GM21423 (cell line): ENCODE data around the gene OR4X2.
"Not testable (repeated sequence)": the region's sequence is repeated elsewhere in the genome, so short reads cannot be mapped to it uniquely, and the experiment has no call there.

Experiments used
- ATAC-seq: cut with Tn5 transposase; IDR thresholded peaks from one replicate; pipeline ENCODE4 v1.9.1; 2021; ENCODE audit warnings: mild to moderate bottlenecking, moderate library complexity; ENCODE audit not compliant: unreplicated experiment

OR4X2 gene

DNA sequence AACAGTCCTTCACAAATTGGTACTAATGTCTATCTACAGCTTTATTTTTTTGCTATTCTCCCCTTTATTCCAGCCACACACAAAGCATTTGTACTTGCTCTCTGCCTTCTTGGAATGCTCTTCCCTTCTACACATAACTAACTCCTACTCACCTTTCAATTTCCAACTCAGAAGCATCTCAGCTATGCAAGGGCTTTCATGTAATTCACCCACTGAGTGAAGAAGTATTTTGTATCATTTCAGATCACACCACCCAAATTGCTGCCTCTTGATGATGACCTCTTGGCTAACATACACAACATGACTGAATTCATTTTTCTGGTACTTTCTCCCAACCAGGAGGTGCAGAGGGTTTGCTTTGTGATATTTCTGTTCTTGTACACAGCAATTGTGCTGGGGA lies at the start of gene OR4X2:
OR4X2 (plus strand) TSS at position 301 of the 400 bp plus-strand sequence; CDS start at position 301, 0 bp downstream.
- no peak for ATAC-seq

DNA sequence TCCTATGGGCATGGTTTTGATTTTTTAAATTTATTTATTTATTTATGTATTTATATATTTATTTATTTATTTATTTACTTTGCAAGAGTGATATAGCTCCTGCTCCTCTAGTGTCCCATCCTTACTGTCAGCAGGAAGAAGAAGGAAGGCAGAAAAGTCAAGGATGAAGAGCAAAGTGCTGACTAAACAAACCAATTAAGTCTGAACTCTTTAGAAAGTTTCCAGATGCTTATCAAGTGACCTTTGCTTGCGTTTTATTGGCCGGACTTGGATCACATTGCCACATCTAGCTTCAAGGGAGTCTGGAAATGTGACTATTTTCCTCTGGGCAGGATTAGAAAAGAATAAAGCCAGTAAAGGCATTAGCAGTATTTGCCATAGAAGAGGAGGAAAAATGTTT lies 37.0 kb upstream of the OR4X2 start:
- no peak for ATAC-seq

- no peak for ATAC-seq
Measured at GRCh38 chr11:48210052-48210451, 34.9 kb upstream of the OR4X2 start.

DNA sequence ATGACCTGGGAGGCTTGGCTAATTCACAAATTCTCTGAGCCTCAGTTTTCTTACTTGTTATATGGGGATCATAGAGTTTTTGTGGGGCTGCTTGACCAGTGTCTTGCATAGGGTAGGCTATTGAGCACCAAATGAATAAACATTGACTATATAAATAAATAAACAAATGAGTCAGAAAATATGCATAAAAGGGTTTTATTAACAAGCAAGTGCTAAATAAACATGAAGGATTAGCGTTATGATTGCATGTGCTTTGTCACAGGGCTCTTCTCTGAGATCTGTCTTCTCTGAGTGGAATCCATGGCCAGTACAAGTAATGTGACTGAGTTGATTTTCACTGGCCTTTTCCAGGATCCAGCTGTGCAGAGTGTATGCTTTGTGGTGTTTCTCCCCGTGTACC lies 28.4 kb upstream of the OR4X2 start, which contains the start of gene OR4B1:
OR4B1 (plus strand) TSS at position 301 of the 400 bp plus-strand sequence; CDS start at position 301, 0 bp downstream.
- ATAC-seq, result no peak

DNA sequence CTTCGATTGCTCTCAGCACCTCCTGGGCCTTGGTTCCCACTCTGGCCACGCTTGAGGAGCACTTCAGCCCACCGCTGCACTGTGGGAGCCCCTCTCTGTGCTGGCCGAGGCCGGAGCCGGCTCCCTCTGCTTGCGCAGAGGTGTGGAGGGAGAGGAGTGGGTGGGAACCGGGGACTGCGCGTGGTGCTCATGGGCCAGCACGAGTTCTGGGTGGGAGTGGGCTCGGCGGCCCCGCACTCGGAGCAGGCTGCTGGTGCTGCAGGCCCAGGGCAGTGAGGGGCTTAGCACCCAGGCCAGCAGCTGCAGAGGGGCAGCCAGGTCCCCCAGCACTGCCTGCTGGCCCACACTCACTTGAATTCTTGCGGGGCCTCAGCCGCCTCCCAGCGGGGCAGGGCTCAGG lies 16.1 kb upstream of the OR4X2 start:
- ATAC-seq, result no peak

GRCh38 chr11:48230057-48230456 lies 14.8 kb upstream of the OR4X2 start:
- ATAC-seq, result not testable (repeated sequence)

- no peak for ATAC-seq
Measured at GRCh38 chr11:48237727-48238126, 7.2 kb upstream of the OR4X2 start.

DNA sequence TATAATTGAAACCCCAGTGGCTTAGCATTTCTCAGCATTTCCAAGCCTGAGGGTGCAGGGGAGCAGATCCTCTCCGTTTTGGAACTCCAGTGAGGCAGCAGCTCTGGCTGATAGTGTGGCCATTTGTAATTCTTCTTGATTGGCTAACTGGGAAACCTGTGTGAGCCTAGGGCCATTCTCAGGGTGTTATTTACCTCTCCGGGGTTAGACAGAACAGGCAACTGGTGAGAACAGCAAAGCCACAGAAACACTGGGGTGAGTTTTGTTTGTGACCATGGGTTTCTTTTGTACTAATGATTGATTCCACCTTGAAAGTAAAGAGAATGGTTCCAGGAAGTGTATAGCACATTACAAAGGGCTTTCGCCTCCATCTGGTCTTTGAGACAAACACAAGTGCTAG lies 2.4 kb upstream of the OR4X2 start:
- no peak for ATAC-seq

- ATAC-seq, result no peak
Measured at GRCh38 chr11:48248902-48249301, 4.0 kb downstream of the OR4X2 start.

DNA sequence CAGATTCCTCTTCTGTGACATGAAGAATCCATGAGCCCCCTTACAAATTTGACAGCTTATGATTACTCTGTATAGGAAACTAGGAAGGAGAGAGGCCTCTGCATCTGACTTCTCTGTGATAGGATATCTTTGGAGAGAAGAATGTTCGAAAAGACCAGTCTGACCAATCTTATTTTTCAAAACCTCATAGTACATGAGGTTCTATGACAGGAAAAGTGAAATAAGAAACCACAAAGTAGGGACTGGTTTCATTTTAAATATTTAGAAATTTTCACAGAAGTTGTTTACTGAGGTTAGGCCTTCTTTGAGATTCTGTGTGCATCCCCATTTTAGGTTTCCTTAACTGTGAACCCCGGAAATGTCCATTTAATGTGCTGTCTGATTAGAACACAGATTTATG lies 16.7 kb downstream of the OR4X2 start:
- ATAC-seq, result no peak

DNA sequence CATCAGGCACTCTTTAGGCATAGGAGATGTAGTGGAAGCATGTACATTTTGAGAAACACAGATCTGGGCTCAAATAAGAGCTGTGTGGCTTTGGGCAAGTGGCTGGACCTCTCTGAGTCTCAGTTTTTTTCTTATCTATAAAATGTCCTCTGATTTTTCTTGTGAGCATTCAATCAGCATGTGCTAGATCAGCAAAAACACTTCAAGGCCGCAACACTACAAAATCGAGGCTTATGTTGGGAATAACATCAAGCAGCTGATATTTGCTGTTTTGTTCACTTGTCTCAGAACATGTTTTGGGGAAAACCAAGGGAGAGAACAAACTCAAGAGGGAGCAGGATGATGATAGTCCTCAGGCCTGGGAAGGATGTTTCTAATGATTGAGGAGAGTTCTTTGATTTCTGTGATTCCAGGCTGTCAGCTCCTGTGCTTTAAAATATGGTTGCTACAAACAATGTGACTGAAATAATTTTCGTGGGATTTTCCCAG lies 18.6 kb downstream of the OR4X2 start, which contains the start of gene OR4X1:
OR4X1 (plus strand) TSS at position 439 of the 489 bp plus-strand sequence; CDS start at position 439, 0 bp downstream.
- no peak for ATAC-seq

DNA sequence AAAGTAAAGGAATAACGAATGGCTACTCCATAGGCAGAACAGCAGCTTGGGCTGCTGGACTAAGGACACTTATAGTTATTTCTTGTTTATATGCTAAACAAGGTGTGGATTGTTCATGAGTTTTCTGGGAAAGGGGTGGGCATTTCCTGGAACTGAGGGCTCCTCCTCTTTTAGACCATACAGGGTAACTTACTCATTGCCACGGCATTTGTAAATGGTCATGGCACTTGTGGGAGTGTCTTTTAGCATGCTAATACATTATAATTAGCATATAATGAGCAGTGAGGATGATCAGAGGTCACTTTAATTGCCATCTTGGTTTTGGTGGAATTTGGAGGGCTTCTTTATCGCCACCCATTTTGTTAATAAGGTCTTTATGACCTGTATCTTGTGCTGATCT lies 25.7 kb downstream of the OR4X2 start:
- no peak for ATAC-seq

GRCh38 chr11:48272606-48273005 lies 27.7 kb downstream of the OR4X2 start:
- ATAC-seq, result no peak
